Colonic mucosa (tissue), 4 donors: ENCODE measurements around the gene DPY19L1. TPM values are rescaled to one million over a fixed set of nuclear protein-coding genes. Genes with fewer than 3 reads are reported as not detected.
"Not testable (repeated sequence)": the region's sequence is repeated elsewhere in the genome, so short reads cannot be mapped to it uniquely, and the experiment has no call there.

Source experiments
- DNase-seq: peaks from one replicate; pipeline ENCODE4 v3.0.0-alpha.2; 2020
- H3K27ac ChIP-seq: fragments of 200-600 bp; one replicate; pipeline ENCODE4 v1.8.0; 2021
- H3K27me3 ChIP-seq: fragments of 200-600 bp; one replicate; pipeline ENCODE4 v1.8.0; 2021
- H3K36me3 ChIP-seq: fragments of 200-600 bp; one replicate; pipeline ENCODE4 v1.8.0; 2021
- H3K4me1 ChIP-seq: fragments of 200-600 bp; one replicate; pipeline ENCODE4 v1.8.0; 2021; ENCODE audit warnings: mild to moderate bottlenecking
- H3K4me3 ChIP-seq: fragments of 200-600 bp; one replicate; pipeline ENCODE4 v1.8.0; 2021
- H3K9ac ChIP-seq, 2 donors: one replicate each; pipeline ENCODE4 v1.7.0; 2013; ENCODE audit warnings: control low read depth in 2 of 2, low read depth in 2 of 2, low read length in 2 of 2
- H3K9me3 ChIP-seq: fragments of 200-600 bp; one replicate; pipeline ENCODE4 v1.8.0; 2021
- intact Hi-C: fragments of 100-400 bp; cut with DNase I; formaldehyde crosslinking; loops from one replicate; pipeline ENCODE4 v1.14.1; 2022
- total RNA-seq, 2 donors: library from RNA; stranded (reverse); fragmentation: NEBNext Ultra II Directional in 1 of 2; extraction: Animal tissue kit (Norgen Biotek cat#: 25700) in 1 of 2; gene quantifications; one replicate each; pipeline ENCODE4 v1.2.1, GENCODE V29; 2021
- TF ChIP-seq, protein P1 (sequence below): fragments of 200-600 bp; IDR thresholded peaks from one replicate; pipeline ENCODE4 v1.8.0; 2022; ENCODE audit warnings: antibody characterized with exemption, mild to moderate bottlenecking
- donor health status: healthy.
- donor health status: DM: no; HTN: no; CAD: no.
- donor health status: DM: no; HTN: no; CAD: no.

DPY19L1 gene
- total RNA-seq, 2 donors from 2014 or later, result 21.9 to 26.2 TPM

DNA sequence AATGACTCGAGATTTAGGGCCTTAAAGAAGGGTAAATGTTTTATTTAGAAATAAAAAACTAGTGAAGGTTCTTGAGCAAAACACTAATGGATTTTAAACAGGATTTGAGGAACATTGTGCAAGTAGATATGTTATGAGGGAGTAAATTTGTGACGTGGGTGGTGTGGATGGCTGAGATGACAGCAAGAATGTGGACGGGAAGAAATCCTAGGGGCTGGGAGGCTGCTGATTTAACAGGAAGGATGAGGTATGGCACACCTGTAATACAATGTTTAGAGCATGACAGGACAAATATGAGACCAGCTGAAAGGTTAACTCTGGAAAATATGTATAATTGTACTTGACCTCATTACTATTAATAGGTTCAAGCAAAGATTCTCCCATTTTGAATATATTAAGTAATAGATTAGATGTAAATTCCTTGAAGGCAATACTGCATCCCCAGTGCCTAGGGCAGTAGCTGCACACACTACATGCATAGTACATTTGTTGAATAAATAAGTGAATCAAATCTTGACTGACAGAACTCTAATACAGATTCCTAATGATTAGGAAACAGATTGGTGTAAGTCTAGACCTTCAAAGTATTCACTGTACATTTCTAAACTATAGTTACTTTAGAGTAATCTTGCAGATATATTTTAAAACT, 10.1 kb upstream of the DPY19L1 start:
- H3K4me3 ChIP-seq, H3K9me3 ChIP-seq, H3K9ac ChIP-seq, H3K27ac ChIP-seq, H3K36me3 ChIP-seq, H3K27me3 ChIP-seq, H3K4me1 ChIP-seq, DNase-seq, intact Hi-C loops: not testable (repeated sequence)

DNA sequence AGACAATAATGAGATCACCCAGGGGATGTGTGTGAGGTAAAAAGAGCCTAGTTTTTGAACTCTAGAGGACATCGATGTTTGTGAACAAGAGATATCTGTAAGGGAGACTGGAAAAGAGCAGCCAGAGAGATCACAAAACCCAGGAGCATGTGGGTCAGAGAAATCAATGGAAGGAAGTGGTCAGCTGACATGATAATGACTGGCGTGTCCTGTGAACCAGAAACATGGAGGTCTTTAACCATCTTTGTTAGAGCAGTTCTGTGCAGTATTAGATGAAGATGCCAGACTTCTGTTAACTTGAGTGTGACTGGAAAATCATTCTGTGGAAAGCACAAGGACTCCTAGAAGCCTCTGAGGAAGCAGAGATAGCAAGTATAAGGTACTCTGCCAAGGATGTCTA, 6.0 kb upstream of the DPY19L1 start:
- intact Hi-C loops, H3K9me3 ChIP-seq, H3K4me1 ChIP-seq, H3K27me3 ChIP-seq, H3K27ac ChIP-seq, H3K36me3 ChIP-seq, DNase-seq, H3K9ac ChIP-seq, H3K4me3 ChIP-seq: not testable (repeated sequence)

DNA sequence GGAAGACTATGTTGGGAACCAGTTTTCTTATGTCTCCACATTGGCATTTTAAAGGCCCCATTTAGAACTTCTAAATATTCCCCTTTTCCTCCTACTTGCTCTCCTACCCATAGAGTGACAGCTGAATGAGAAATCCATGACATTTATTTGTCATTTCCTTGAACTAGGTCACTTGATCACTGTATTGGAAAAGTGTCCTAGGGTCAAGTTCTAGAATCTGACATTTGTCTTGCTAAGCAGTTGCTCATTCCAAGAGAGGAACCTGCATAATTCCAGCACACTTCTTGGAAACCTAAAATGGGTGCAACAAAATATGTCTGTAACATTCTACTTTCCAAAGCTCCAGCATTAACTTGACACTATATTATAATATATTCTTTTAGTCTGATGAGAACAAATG, 3.6 kb upstream of the DPY19L1 start:
- Histone ChIP-seq H3K4me1 (no peaks in the 10 kb centered on the region), H3K9ac (no peak overlapping the region), H3K9me3 (no peaks in the 10 kb centered on the region), H3K27me3 (no peaks in the 10 kb centered on the region), H3K36me3 (no peaks in the 10 kb centered on the region), H3K4me3 (no peak overlapping the region), H3K27ac (no peak overlapping the region)
- TF ChIP-seq, protein P1, sequence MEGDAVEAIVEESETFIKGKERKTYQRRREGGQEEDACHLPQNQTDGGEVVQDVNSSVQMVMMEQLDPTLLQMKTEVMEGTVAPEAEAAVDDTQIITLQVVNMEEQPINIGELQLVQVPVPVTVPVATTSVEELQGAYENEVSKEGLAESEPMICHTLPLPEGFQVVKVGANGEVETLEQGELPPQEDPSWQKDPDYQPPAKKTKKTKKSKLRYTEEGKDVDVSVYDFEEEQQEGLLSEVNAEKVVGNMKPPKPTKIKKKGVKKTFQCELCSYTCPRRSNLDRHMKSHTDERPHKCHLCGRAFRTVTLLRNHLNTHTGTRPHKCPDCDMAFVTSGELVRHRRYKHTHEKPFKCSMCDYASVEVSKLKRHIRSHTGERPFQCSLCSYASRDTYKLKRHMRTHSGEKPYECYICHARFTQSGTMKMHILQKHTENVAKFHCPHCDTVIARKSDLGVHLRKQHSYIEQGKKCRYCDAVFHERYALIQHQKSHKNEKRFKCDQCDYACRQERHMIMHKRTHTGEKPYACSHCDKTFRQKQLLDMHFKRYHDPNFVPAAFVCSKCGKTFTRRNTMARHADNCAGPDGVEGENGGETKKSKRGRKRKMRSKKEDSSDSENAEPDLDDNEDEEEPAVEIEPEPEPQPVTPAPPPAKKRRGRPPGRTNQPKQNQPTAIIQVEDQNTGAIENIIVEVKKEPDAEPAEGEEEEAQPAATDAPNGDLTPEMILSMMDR, result no peak
- intact Hi-C loops, result no loop called here
- DNase-seq, result no peak

DNA sequence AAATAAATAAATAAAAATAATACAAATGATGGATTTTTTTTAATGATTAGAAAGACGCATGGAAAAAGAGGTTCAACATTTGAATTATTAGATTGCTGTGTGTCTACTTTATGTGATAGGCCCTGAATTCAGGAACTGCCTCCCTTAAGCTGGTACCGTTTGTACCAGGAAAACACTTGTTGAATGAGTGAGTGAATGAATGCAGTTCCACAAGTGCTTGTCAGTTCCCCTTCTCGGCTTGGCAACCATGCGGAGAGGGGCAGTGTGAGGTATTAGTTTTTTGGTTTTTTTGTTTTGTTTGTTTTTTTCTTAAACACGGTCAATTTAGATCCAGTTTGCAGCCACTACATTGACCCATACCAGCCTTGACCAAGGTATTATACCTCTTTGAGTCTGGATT, 2.1 kb upstream of the DPY19L1 start:
- Histone ChIP-seq H3K4me1 (no peaks in the 10 kb centered on the region), H3K9me3 (no peaks in the 10 kb centered on the region), H3K36me3 (no peaks in the 10 kb centered on the region), H3K4me3 (no peak overlapping the region), H3K9ac (no peak overlapping the region), H3K27me3 (no peaks in the 10 kb centered on the region), H3K27ac (no peak overlapping the region)
- TF ChIP-seq, protein P1, result no peak
- intact Hi-C loops, result loop anchor here (5.0 kb wide), 1 partner anchor 212 kb away; no protein-coding TSS in a partner anchor
- DNase-seq, result no peak

DNA sequence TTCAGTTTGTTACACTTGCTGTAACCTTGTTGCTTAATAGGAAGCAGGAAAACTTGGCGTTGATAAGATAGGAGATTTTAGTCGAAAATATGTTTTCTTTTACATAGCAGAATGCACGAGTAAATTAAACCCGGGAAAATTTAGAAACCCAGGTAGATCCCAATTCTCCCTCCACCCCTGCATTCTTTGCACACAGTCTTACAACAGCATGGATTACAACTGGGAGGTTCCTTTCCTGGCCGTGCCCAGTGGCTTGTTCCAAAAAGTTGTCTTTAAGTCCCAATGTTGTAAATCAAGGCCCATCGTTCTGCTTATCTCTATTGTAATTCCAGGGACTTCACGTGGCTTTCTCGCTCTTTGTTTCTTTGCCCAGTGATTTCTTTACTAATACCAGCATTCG, 1.1 kb upstream of the DPY19L1 start:
- intact Hi-C loops, result loop anchor here (5.0 kb wide), 1 partner anchor 211 kb away; no protein-coding TSS in a partner anchor
- no peaks in the 10 kb centered on the region for H3K4me1 ChIP-seq
- H3K4me3 ChIP-seq, result peak overlapping the region; percentile 43
- peak overlapping the region; percentile 90 for H3K27ac ChIP-seq
- H3K27me3 ChIP-seq, result no peaks in the 10 kb centered on the region
- no peak for DNase-seq
- H3K9ac ChIP-seq, result peak overlapping the region in 1 of 2 donors; percentile 75
- no peaks in the 10 kb centered on the region for H3K36me3 ChIP-seq
- no peaks in the 10 kb centered on the region for H3K9me3 ChIP-seq
- TF ChIP-seq, protein P1, result no peak

DNA sequence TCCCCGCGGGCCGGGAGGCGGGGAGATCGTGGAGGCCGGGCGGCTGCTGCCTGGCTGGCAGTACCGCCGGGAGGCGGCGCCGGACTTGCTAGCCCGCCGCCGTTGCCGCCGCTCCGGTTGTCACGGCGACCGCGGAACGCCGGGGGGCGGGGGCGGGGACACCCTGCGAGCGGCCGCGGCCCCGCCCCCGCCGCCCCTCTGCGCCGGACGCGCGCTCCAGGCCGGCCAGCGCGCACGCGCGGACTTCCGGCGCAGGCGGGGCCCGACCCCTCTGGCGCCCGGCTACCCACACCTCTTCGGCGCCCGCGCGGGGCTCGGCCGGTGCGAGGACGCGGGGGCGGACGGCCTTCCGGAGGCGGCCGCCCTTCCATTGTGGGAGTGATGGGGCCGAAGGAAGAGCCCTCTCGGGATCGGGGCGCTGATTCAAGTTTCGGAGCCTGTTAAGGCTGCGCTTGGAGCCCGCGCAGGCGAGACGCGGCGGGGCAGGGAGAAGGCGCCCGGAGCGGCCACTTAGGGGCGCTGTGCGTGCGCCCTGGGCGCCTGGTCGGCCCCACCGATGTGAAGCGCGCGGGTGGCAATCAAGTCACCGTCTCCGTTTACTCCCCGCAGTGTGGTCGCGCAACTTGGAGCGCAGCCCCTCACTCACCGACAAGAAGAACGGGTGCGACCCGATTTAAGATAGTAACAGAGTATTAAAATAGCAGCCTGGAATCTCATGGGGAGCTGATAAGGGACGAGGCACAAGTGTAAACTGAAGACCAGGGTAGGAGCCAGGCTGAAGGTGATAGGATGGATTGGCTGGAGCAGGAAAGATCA, 449 bp upstream of the DPY19L1 start:
- Histone ChIP-seq H3K4me1 (no peaks in the 10 kb centered on the region), H3K4me3 (peak overlapping the region; percentile 63), H3K27ac (peak overlapping the region; percentile 90), H3K9me3 (no peaks in the 10 kb centered on the region), H3K36me3 (no peaks in the 10 kb centered on the region), H3K27me3 (no peaks in the 10 kb centered on the region), H3K9ac (peak overlapping the region; percentile 67 to 75)
- TF ChIP-seq, protein P1, result peak; percentile 86
- DNase-seq, result peak; percentile 91
- intact Hi-C loops, result loop anchor here (5.0 kb wide), 1 partner anchor 210 kb away; no protein-coding TSS in a partner anchor
